A549 (cell line): ENCODE measurements around the gene SAMD8. TPM values are rescaled to one million over a fixed set of nuclear protein-coding genes. Genes with fewer than 3 reads are reported as not detected.
A peak's percentile ranks its signal among the peaks of the same experiment; 100 is the strongest.
"Not testable (repeated sequence)": the region's sequence is repeated elsewhere in the genome, so short reads cannot be mapped to it uniquely, and the experiment has no call there.

Source experiments
- ATAC-seq, 2 experiments: fragments of 200-7000 bp in 1 of 2; fragments of >200 bp in 1 of 2; cut with Nextera tagmentation in 1 of 2; cut with Tn5 transposase in 1 of 2; 3 replicates each; pipeline versions ENCODE4 v1.8.0 to v1.9.1; 2018 to 2020; ENCODE audit warnings: mild to moderate bottlenecking in 1 of 2, moderate library complexity in 1 of 2
- CTCF ChIA-PET: fragments of 300-600 bp; sonication (Branson Sonifier 250); formaldehyde crosslinking; extraction: SDS; loops from one replicate; lab custom pipeline; 2021; ENCODE audit warnings: antibody characterized with exemption, inconsistent platforms; lab: Yijun Ruan, JAX
- POLR2A ChIA-PET: fragments of 350-600 bp; formaldehyde crosslinking; extraction: SDS; loops from one replicate; lab custom pipeline; 2021; ENCODE audit warnings: antibody characterized with exemption, inconsistent platforms; lab: Yijun Ruan, JAX
- DNase-seq, 2 experiments: peaks; one replicate each; pipeline versions ENCODE4 v3.0.0 to v3.0.0-alpha.2; 2011 to 2016; ENCODE audit warnings: low read depth in 1 of 2, low spot score in 1 of 2
- FAIRE-seq: peaks from 2 replicates; lab custom pipeline; 2011; peaks lifted over from hg19 to GRCh38; lab: Jason Lieb, UNC
- H3K27ac ChIP-seq, 2 experiments: fragments of >200 bp; sonication (Bioruptor Twin); formaldehyde crosslinking; 3 replicates each; pipeline ENCODE4 v1.5.1; 2016 to 2017
- H3K4me1 ChIP-seq: fragments of >200 bp; sonication (Bioruptor Twin); formaldehyde crosslinking; 3 replicates; pipeline ENCODE4 v1.6.1; 2016
- H3K4me2 ChIP-seq: fragments of >200 bp; sonication (Bioruptor Twin); formaldehyde crosslinking; 3 replicates; pipeline ENCODE4 v1.6.1; 2016
- H3K4me3 ChIP-seq: fragments of >200 bp; sonication (Bioruptor Twin); formaldehyde crosslinking; 3 replicates; pipeline ENCODE4 v1.5.1; 2016
- H3K9me3 ChIP-seq: fragments of >200 bp; sonication (Bioruptor Twin); formaldehyde crosslinking; 3 replicates; pipeline ENCODE4 v1.6.1; 2016
- BHLHE40 ChIP-seq: IDR thresholded peaks from 2 replicates; pipeline ENCODE4 v1.6.1; 2012; ENCODE audit warnings: low read depth, low read length, inconsistent platforms
- CEBPB ChIP-seq, 2 experiments: fragments of >200 bp in 1 of 2; sonication (Bioruptor Twin) in 1 of 2; formaldehyde crosslinking in 1 of 2; IDR thresholded peaks; 2 replicates each; pipeline ENCODE4 v1.6.1; 2012 to 2016
- CHD2 ChIP-seq: fragments of 150-350 bp; IDR thresholded peaks from 2 replicates; pipeline ENCODE4 v1.6.1; 2014; ENCODE audit warnings: low read length; ENCODE audit not compliant: partially characterized antibody
- EHF ChIP-seq: fragments of 250-450 bp; sonication (Bioruptor Pico); IDR thresholded peaks from 2 replicates; pipeline ENCODE4 v1.5.0; 2020; ENCODE audit warnings: mild to moderate bottlenecking
- EHMT2 ChIP-seq: fragments of 200-600 bp; sonication (generic); IDR thresholded peaks from 2 replicates; pipeline ENCODE4 v1.6.1; 2016; ENCODE audit warnings: antibody characterized with exemption, low read depth, mild to moderate bottlenecking, moderate library complexity
- ELK1 ChIP-seq: fragments of 150-350 bp; IDR thresholded peaks from 2 replicates; pipeline ENCODE4 v1.6.1; 2014; ENCODE audit warnings: low read depth, mild to moderate bottlenecking, low read length
- EP300 ChIP-seq, 2 experiments: fragments of >200 bp; sonication (Bioruptor Twin); formaldehyde crosslinking; IDR thresholded peaks; 2 replicates in 1 of 2; 3 replicates in 1 of 2; pipeline ENCODE4 v1.6.1; 2016 to 2017
- FOSL2 ChIP-seq, 2 experiments: fragments of 450-650 bp in 1 of 2; fragments of >200 bp in 1 of 2; sonication (Bioruptor Twin) in 1 of 2; formaldehyde crosslinking; IDR thresholded peaks; 2 replicates each; pipeline versions ENCODE4 v1.5.0 to v1.6.1; 2016 to 2020; ENCODE audit warnings: mild to moderate bottlenecking in 1 of 2, moderate library complexity in 1 of 2
- HOXB13 ChIP-seq: fragments of 250-450 bp; sonication (Bioruptor Pico); IDR thresholded peaks from 2 replicates; pipeline ENCODE4 v1.5.0; 2020; ENCODE audit warnings: low read depth, mild to moderate bottlenecking, moderate library complexity
- RNF2 ChIP-seq: fragments of 200-600 bp; sonication (generic); IDR thresholded peaks from 2 replicates; pipeline ENCODE4 v1.6.1; 2016; ENCODE audit warnings: low read depth, mild to moderate bottlenecking, antibody characterized with exemption, moderate library complexity, borderline replicate concordance
- USF2 ChIP-seq: fragments of 450-650 bp; IDR thresholded peaks from 2 replicates; pipeline ENCODE4 v1.6.1; 2014; ENCODE audit warnings: antibody characterized with exemption
- ZSCAN20 ChIP-seq: fragments of 250-450 bp; sonication (Bioruptor Pico); IDR thresholded peaks from 2 replicates; pipeline ENCODE4 v1.8.0; 2022; ENCODE audit warnings: mild to moderate bottlenecking, moderate library complexity
- WGBS: methylation state at CpG from one replicate; pipeline ENCODE4 v1.1.6; 2017; ENCODE audit errors: missing lambda C conversion rate; 5-methylcytosine and 5-hydroxymethylcytosine counted together
- polyA plus RNA-seq, 4 experiments: library from polyadenylated mRNA; depleted of rRNA in 3 of 4; stranded (reverse); fragments of >200 nt; fragmentation: RNase III in 1 of 4; extraction: RNeasy Plus Mini Kit Qiagen cat#74134 plus additional on column Dnase treatment in 1 of 4; gene quantifications; 2 replicates in 3 of 4; 3 replicates in 1 of 4; pipeline ENCODE4 v1.2.3, GENCODE V29; 2011 to 2017

Gene SAMD8
- polyA plus RNA-seq, 2 of the 4 experiments (the other 2 are of a cell fraction) = 10.9 to 27.9 TPM

- no peaks in the 10 kb centered on the region for H3K9me3 ChIP-seq
- TF ChIP-seq ELK1 (no peak), BHLHE40 (no peak), EHMT2 (no peak), HOXB13 (CRISPR knock-in tag) (no peak), FOSL2 (IDR thresholded peaks at IDR 0.05) (no peak), FOSL2 (CRISPR knock-in tag; IDR thresholded peaks at IDR 0.05) (peak; percentile 59), CEBPB (IDR thresholded peaks at IDR 0.05) (0 out of 4 replicates have a peak, but pooled peaks of 1 of the 2 experiments have one; percentile 13), EHF (CRISPR knock-in tag) (no peak)
- H3K4me2 ChIP-seq = peak overlapping the region; percentile 13
- WGBS = 76% methylated on average over 6 of the region's 6 CpGs
- H3K27ac ChIP-seq = peak overlapping the region; percentile 90 to 95
- ATAC-seq = no peak
- POLR2A ChIA-PET = interaction anchor here (8.6 kb wide), 1 partner anchor 15 kb away, joined by 53 read pairs; the partner anchor contains the start of gene VDAC2
- H3K4me1 ChIP-seq = peaks cover 72% of the 10 kb centered on the region
- no peak for DNase-seq
- no peak for FAIRE-seq
- CTCF ChIA-PET = interaction anchor here (0.8 to 7.5 kb wide), 5 partner anchors 7 to 38 kb away, joined by 3 to 82 read pairs (median 7); partner anchors contain the start of gene COMTD1
- H3K4me3 ChIP-seq = no peak overlapping the region
Measured at GRCh38 chr10:75195035-75195763, 83.7 kb downstream of the SAMD8 start.

GRCh38 chr10:75197066-75197465 lies 85.6 kb downstream of the SAMD8 start:
- Histone ChIP-seq H3K27ac (peak overlapping the region; percentile 90 to 95), H3K4me2 (no peak overlapping the region), H3K4me3 (no peak overlapping the region), H3K9me3 (no peaks in the 10 kb centered on the region), H3K4me1 (peaks cover 67% of the 10 kb centered on the region)
- DNase-seq = no peak
- POLR2A ChIA-PET = interaction anchor here (8.6 kb wide), 1 partner anchor 13 kb away, joined by 53 read pairs; the partner anchor contains the start of gene VDAC2
- TF ChIP-seq ZSCAN20 (no peak), USF2 (no peak), CHD2 (no peak), RNF2 (no peak)
- WGBS = 75% methylated on average over 3 of the region's 3 CpGs
- no peak for FAIRE-seq
- no peak for ATAC-seq
- CTCF ChIA-PET = interaction anchor here (0.6 to 7.5 kb wide), 5 partner anchors 9 to 153 kb away, joined by 3 to 82 read pairs (median 7); partner anchors contain the start of gene COMTD1

- POLR2A ChIA-PET = interaction anchor here (8.6 kb wide), 1 partner anchor 13 kb away, joined by 53 read pairs; the partner anchor contains the start of gene VDAC2
- TF ChIP-seq RNF2 = no peak
- no peak for TF ChIP-seq EP300 (IDR thresholded peaks at IDR 0.05)
- DNase-seq (no peak), FAIRE-seq (no peak), ATAC-seq (no peak)
- CTCF ChIA-PET = interaction anchor here (0.5 to 7.5 kb wide), 6 partner anchors 9 to 152 kb away, joined by 3 to 82 read pairs (median 6); partner anchors contain the start of genes COMTD1 and VDAC2
- no peak overlapping the region for H3K4me3 ChIP-seq
- WGBS = 63% methylated on average over 2 of the region's 2 CpGs
- H3K4me2 ChIP-seq = 0 out of 3 replicates have a peak overlapping the region, but pooled peaks have one; percentile 11
- H3K9me3 ChIP-seq = no peaks in the 10 kb centered on the region
- H3K4me1 ChIP-seq = peaks cover 68% of the 10 kb centered on the region
- H3K27ac ChIP-seq = peak overlapping the region; percentile 90 to 95
Measured at GRCh38 chr10:75197906-75198305, 86.5 kb downstream of the SAMD8 start.

- not testable (repeated sequence) for ATAC-seq, H3K4me3 ChIP-seq, H3K9me3 ChIP-seq, H3K4me2 ChIP-seq, FAIRE-seq, DNase-seq
- H3K27ac ChIP-seq = peak overlapping the region in 1 of 2 experiments; percentile 84; a peak in 3 of 6 replicates
- CTCF ChIA-PET = interaction anchor here (0.5 to 7.5 kb wide), 9 partner anchors 9 to 1119 kb away, joined by 3 to 82 read pairs (median 3); partner anchors contain the start of gene COMTD1
- 89% methylated on average over 6 of the region's 6 CpGs for WGBS
- H3K4me1 ChIP-seq = peaks cover 63% of the 10 kb centered on the region
- POLR2A ChIA-PET = interaction anchor here (8.6 kb wide), 1 partner anchor 11 kb away, joined by 53 read pairs; the partner anchor contains the start of gene VDAC2
Measured at GRCh38 chr10:75199949-75200348, 88.5 kb downstream of the SAMD8 start.
